ENCODE data around the gene STAG1. TPM values are rescaled to one million over a fixed set of nuclear protein-coding genes. Genes with fewer than 3 reads are reported as not detected.

STAG1 gene
- total and polyA plus RNA-seq, 9 of the 15 experiments (the other 6 are each of a cell fraction or from before 2014, with no cell fraction given), result 2.7 to 17.7 (median 8.8) TPM

GRCh38 chr3:136612512-136612911 lies 139.7 kb downstream of the STAG1 start:
- Histone ChIP-seq H3K4me3 (no peak overlapping the region), H3K4me2 (ENCODE audit: insufficient read depth, low read length) (no peak overlapping the region), H3K9me3 (replicated peaks; ENCODE audit: control insufficient read depth, insufficient read depth, low read depth, low read length) (no peaks in the 10 kb centered on the region), H3K9ac (ENCODE audit: insufficient read depth in 1 of 2, low read depth in 2 of 2, low read length in 2 of 2) (no peak overlapping the region), H4K20me1 (replicated peaks; ENCODE audit: control insufficient read depth, insufficient read depth, low read length) (no peaks in the 10 kb centered on the region), H2AFZ (ENCODE audit: low read depth, low read length) (no peak overlapping the region), H3K4me1 (replicated peaks in 1 of 2; ENCODE audit: control insufficient read depth in 2 of 2, insufficient read depth in 2 of 2, low read length in 2 of 2) (peaks cover 3 to 12% of the 10 kb centered on the region in 2 experiments; a peak in 3 of 5 replicates), H3K79me2 (ENCODE audit: control insufficient read depth, insufficient read depth, low read length) (no peaks in the 10 kb centered on the region), H3K27me3 (ENCODE audit: control insufficient read depth in 2 of 2, insufficient read depth in 2 of 2, low read length in 2 of 2) (no peaks in the 10 kb centered on the region), H3K27ac (ENCODE audit: extremely low read depth, low read depth, low read length) (no peak overlapping the region), H3K36me3 (ENCODE audit: control insufficient read depth, insufficient read depth, low read length) (no peaks in the 10 kb centered on the region), H3K9me1 (ENCODE audit: control insufficient read depth, insufficient read depth, low read length) (no peaks in the 10 kb centered on the region)
- no peak for TF ChIP-seq XRCC3 (IDR thresholded peaks at IDR 0.05)
- no peak for TF ChIP-seq PHTF2 (CRISPR knock-in tag; IDR thresholded peaks at IDR 0.05)
- no peak for TF ChIP-seq ETS2 (tag; IDR thresholded peaks at IDR 0.05; ENCODE audit: borderline replicate concordance, poor library complexity, severe bottlenecking)
- intact Hi-C loops (cut with micrococcal nuclease) (no loop called here), in situ Hi-C loops (cut with MboI) (no loop called here)
- ChIA-PET POLR2A (no interaction called here), CTCF (ENCODE audit: low intra/inter-chr PET ratio) (no interaction called here)
- no peak for FAIRE-seq
- DNase-seq (ENCODE audit: extremely low read depth in 1 of 4, low spot score in 3 of 4), result no peak
- 82% methylated on average over 2 of the region's 2 CpGs for WGBS (ENCODE audit: insufficient coverage, low coverage, missing lambda C conversion rate)
- BruUV-seq (replicated peaks), result no TSS peak
- no peak for ATAC-seq

- Histone ChIP-seq H3K79me2 (ENCODE audit: control insufficient read depth, insufficient read depth, low read length) (no peaks in the 10 kb centered on the region), H4K20me1 (replicated peaks; ENCODE audit: control insufficient read depth, insufficient read depth, low read length) (no peaks in the 10 kb centered on the region), H3K9ac (ENCODE audit: insufficient read depth in 1 of 2, low read depth in 2 of 2, low read length in 2 of 2) (no peak overlapping the region), H3K27ac (ENCODE audit: extremely low read depth, low read depth, low read length) (no peak overlapping the region), H3K27me3 (ENCODE audit: control insufficient read depth in 2 of 2, insufficient read depth in 2 of 2, low read length in 2 of 2) (no peaks in the 10 kb centered on the region), H3K4me2 (ENCODE audit: insufficient read depth, low read length) (no peak overlapping the region), H2AFZ (ENCODE audit: low read depth, low read length) (no peak overlapping the region), H3K4me1 (replicated peaks in 1 of 2; ENCODE audit: control insufficient read depth in 2 of 2, insufficient read depth in 2 of 2, low read length in 2 of 2) (no peaks in the 10 kb centered on the region), H3K36me3 (ENCODE audit: control insufficient read depth, insufficient read depth, low read length) (no peaks in the 10 kb centered on the region), H3K4me3 (no peak overlapping the region), H3K9me1 (ENCODE audit: control insufficient read depth, insufficient read depth, low read length) (no peaks in the 10 kb centered on the region), H3K9me3 (replicated peaks; ENCODE audit: control insufficient read depth, insufficient read depth, low read depth, low read length) (no peaks in the 10 kb centered on the region)
- TF ChIP-seq TARDBP (IDR thresholded peaks at IDR 0.05), result no peak
- TF ChIP-seq CEBPB (tag; IDR thresholded peaks at IDR 0.05), result no peak
- no peak for TF ChIP-seq RNF219 (CRISPR knock-in tag; IDR thresholded peaks at IDR 0.05)
- TF ChIP-seq ZNF121 (CRISPR knock-in tag; conservative IDR thresholded peaks at IDR 0.05), result no peak
- TF ChIP-seq FOXK1 (CRISPR knock-in tag; IDR thresholded peaks at IDR 0.05; ENCODE audit: borderline replicate concordance), result no peak
- no peak for TF ChIP-seq ZNF507 (tag; conservative IDR thresholded peaks at IDR 0.05)
- no peak for TF ChIP-seq MLLT1 (IDR thresholded peaks at IDR 0.05)
- no peak for TF ChIP-seq SMAD1 (IDR thresholded peaks at IDR 0.05; ENCODE audit: low read depth, low read length, partially characterized antibody)
- no peak for TF ChIP-seq ZNF79 (CRISPR knock-in tag; IDR thresholded peaks at IDR 0.05; ENCODE audit: low read depth)
- no peak for ATAC-seq
- intact Hi-C loops (cut with micrococcal nuclease) (no loop called here), in situ Hi-C loops (cut with MboI) (no loop called here)
- no TSS peak for BruUV-seq (replicated peaks)
- CTCF ChIA-PET (ENCODE audit: low intra/inter-chr PET ratio), result no interaction called here
- FAIRE-seq, result no peak
- no peak for DNase-seq (ENCODE audit: extremely low read depth in 1 of 4, low spot score in 3 of 4)
- POLR2A ChIA-PET, result no interaction called here
- WGBS (ENCODE audit: insufficient coverage, low coverage, missing lambda C conversion rate), result 88% methylated on average over 1 of the region's 2 CpGs
These were observed 145.2 kb downstream of the STAG1 start for GRCh38 chr3:136606990-136607389.

All from K562 (cell line).